Effector CD8-positive, alpha-beta T cell (primary cell): ENCODE results near the gene KCNC3.

Experiments used
- DNase-seq: peaks from one replicate; lab custom pipeline; 2025; lab: John Stamatoyannopoulos, UW

Gene KCNC3

DNA sequence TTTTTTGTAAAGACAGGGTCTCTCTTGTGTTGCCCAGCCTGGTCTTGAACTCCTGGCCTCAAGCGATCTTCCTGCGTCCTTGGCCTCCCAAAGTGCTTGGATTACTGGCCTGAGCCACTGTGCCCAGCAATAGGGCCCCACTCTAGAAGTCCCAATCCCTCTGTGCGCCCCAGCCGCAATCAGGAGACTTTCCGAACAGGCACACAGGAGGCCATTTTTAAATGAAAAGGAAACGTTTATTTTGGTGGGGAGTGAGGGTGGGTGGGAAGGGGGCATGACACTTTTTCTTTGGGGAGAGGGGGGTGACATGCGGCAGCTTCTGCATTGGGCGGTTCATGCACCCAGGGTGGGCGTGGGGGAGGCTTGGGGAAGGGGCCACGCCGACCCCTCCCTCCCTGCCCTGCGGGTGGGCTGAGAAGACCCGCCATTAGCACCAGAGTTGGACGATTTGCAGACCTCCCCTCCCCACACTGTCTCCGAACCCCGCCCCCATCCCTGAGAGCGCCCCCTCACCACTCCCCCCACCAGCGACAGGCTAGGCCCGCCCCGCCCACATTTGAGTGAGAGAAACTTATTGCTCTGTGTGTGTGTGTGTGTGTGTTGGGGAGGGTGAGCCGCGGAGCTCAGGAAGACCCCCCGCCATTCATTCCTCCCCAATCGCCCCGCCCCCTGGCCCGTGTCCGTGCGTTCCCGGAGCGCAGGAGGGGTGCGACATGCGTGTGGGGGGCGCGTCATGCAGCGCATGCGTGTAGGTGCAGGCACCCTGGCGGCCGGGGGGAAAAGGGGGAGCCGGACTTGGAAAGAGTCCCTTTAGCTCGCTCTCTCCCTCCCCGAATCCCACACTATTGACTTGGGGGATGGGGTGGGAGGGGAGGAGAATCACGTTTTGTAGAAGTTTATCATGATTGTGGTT lies 17.2 kb downstream of the KCNC3 start:
- no peak for DNase-seq

DNA sequence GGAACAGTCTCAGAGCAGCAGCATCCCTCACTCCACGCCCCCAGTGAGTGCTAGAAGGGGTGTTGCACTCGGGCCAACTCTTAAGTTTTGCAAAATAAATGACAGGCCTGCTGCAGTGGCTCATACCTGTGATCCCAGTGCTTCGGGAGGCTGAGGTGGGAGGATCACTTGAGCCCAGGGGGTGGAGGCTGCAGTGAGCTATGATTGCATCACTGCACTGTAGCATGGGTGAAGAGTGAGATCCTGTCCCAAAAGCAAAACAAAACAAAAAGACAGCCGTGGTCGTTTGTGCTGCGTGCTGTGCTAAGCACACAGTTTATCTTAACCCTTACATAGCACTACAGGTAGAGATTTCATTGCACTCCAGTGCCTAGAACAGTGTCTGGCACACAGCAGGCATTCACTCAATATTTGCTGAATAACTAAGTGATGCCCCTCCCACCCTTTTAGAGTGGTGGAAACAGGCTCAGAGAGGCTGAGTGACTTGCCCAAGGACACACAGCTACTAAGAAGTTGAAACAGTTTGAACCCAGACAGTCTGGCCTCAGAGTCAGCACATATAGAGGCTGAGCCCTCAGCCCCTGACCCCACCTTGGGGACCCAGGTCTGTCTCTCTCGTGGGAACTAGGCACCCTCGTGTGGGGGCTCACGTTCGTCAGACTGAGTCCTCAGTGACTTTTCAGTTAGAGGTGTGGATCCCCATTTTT lies 18.3 kb downstream of the KCNC3 start:
- no peak for DNase-seq

DNA sequence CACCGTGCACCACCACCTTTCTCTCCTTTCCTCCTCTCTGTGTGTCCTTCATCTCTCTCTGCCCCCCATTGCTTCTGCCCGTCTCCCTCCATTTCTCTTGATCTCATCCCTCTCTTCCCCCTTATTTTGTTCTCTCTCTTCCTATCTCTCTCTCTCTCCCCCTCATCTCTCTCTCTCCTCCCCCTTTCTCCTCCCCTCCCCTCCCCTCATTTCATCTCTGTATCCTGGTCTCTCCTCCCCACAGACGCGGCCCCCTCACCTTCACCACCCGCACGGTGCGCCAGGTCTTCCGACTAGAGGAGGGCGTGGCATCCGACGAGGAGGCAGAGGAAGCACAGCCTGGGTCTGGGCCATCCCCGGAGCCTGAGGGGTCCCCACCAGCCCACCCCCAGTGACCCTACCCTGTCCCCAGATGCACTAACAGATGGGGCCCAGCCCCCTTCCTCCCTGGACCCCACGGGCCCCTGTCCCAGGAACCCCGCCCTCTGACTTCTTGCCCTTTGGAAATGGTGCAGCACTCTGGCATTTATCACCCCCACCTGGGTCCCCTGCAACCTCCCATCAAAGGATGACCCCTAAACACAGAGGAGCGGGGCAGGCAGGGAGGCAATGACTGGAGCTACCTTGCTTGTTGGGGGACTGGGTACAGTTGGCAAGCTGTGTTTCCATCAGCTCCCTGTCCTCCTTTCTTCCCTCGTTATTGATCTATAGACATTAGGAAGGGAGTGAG lies 19.6 kb downstream of the KCNC3 start:
- DNase-seq, result no peak

- DNase-seq, result no peak
Observed at GRCh38 chr19:50308991-50309390, 20.2 kb downstream of the KCNC3 start.

DNA sequence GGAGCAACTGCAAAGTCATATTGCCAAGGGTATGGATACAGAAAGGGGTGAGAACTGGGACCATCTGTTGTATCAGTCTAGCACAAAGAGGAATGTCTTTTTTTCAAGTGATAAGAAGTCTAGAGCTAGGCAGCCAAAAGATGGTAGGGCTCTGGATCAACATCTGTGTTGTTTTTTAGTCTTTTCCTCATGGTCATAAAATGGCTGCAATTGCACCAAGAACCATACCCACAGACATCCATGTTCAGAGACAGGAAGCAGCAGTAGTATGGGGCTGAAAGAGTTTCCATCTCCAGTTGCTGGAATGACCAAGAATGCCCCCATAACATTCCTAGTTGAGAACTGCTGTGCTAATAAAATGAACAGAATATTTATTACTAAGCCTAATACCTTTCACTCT lies 25.6 kb downstream of the KCNC3 start:
- DNase-seq, result no peak

- no peak for DNase-seq
Observed at GRCh38 chr19:50301607-50301971, 27.6 kb downstream of the KCNC3 start.

DNA sequence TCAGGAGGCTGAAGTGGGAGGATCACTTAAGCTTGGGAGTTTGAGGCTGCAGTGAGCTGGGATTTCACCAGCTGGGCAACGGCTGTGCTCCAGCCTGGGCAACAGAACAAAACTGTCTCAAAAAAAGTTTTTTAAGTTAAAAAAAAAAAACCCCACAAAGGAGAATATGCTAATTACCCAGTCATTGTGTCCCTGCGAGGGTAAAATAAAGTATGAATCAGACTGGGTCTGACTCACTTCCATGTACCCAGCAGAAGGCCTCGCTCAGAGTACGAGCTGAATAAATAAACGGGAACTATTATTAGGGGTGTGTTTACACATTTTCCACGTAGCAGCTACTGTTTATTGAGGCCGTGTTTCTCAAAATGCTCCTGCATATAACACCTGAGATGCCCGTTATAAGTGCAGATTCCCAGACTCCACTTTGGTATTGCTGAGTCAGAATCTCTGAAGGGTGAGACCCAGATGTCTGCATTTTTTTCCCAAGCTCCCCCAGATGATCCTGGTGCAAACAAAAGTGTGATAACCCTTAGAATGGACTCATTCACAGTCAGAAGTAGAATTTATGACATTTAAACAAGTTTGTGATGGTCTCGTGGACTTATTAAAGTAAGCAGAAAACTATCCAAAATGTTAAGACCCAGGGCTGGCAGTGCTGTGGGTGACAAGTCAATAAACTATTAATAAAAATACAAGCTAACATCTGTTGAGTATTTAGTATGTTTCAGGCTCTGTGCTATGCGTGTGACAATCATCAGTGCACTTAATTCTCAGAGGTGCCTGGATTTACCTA lies 28.2 kb downstream of the KCNC3 start:
- DNase-seq, result no peak

DNA sequence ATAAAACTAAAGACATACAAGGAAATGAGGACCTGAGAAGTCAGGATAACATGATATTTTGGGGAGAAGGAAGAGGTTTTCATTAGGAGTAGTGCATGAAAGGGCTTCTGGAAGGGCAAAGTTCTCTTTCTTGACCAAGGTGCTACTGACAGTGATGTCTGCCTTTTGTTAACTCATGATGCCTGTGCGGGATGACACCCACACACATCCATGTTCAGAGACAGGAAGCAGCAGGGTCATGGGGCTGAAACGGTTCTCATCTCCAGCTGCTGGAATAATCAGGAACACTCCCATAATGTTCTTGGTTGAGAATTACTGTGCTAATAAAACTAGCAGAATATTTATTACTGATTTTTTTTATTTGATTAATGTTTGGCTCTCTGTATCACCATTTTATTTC lies 29.1 kb downstream of the KCNC3 start:
- no peak for DNase-seq

DNA sequence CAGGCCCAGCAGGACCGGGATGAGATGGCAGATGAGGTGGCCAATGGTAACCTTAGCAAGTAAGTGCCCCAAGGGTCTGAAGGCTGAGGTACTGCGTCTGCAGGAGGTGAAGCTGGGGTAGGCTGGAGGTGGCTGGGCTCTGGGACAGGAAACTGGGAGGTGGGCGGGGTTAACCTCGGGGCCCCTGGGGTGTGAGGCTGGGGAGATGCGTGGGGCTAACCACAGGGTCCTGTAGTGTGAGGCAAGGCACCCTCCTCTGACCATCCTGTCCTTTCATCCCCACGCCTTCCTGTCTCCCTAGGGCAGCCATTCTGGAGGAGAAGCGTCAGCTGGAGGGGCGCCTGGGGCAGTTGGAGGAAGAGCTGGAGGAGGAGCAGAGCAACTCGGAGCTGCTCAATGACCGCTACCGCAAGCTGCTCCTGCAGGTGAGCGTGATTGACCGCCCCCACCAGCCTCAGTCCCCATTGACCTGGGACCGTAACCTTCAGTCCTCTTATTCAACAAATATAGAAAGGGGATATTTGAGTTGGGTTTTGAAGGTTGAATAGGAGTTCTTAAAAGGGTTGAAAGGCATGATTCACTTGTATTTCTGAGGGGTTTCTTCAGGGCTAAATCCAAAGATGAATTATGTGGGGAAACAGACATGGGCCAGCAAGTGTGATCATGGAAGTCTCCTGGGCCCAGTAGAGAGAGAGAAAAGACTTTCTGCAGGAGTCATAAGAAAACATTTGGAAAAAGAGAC lies 35.7 kb downstream of the KCNC3 start:
- no peak for DNase-seq

GRCh38 chr19:50292216-50292827 lies 36.9 kb downstream of the KCNC3 start:
- DNase-seq, result no peak

DNA sequence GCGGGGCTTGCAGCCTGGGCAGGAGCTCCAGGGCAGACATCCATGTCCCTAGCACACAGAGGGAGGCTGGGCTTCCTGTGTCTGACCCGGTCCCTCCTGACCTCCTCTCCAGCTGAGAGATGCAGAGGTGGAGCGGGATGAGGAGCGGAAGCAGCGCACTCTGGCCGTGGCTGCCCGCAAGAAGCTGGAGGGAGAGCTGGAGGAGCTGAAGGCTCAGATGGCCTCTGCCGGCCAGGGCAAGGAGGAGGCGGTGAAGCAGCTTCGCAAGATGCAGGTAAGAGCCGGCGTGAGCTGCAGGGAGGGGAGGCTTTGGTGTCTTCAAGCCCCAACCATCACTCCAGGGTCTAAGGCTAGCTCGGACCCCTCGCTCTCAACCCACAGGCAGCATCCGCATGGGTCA lies 38.4 kb downstream of the KCNC3 start:
- no peak for DNase-seq

GRCh38 chr19:50290011-50290410 lies 39.2 kb downstream of the KCNC3 start:
- DNase-seq, result no peak

DNA sequence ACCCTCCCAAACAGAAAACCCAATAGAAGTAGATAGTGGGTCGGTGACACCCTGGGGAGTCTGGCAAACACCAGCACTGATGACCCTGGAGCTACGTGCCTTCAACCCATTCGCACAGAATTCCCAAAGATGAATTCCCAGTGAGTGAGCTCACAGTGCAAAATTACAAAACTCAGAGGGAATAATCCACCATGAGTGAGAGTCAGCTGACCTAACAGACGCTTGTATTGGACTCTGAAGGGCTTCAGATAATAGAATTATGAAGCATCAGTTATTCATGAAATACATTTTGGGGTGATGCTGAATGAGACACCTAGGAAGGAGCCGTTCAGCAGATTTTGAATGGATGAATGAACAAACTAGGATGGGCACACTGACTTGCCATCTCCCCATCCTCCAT lies 40.2 kb downstream of the KCNC3 start:
- no peak for DNase-seq

DNA sequence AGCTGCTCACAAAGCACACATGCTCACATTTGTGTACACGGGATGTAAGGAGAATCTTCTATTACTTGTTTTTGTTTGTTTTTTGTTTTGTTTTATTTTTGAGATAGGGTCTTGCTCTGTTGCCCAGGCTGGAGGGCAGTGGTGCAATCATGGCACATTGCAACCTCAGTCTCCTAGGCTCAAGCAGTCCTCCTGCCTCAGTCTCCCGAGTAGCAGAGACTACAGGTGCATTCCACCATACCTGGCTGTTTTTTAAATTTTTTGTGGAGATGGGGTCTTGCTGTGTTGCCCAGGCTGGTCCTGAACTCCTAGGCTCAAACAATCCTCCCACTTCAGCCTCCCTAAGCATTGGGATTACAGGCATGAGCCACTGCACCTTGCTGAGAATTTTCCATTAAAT lies 41.8 kb downstream of the KCNC3 start:
- DNase-seq, result no peak

- DNase-seq, result no peak
Observed at GRCh38 chr19:50286443-50286842, 42.7 kb downstream of the KCNC3 start.

GRCh38 chr19:50285833-50286232 lies 43.3 kb downstream of the KCNC3 start:
- DNase-seq, result no peak

- DNase-seq, result no peak
Observed at GRCh38 chr19:50281491-50281890, 47.7 kb downstream of the KCNC3 start.

- DNase-seq, result no peak
Observed at GRCh38 chr19:50280983-50281382, 48.2 kb downstream of the KCNC3 start.

GRCh38 chr19:50280074-50280473 lies 49.1 kb downstream of the KCNC3 start:
- DNase-seq, result no peak

DNA sequence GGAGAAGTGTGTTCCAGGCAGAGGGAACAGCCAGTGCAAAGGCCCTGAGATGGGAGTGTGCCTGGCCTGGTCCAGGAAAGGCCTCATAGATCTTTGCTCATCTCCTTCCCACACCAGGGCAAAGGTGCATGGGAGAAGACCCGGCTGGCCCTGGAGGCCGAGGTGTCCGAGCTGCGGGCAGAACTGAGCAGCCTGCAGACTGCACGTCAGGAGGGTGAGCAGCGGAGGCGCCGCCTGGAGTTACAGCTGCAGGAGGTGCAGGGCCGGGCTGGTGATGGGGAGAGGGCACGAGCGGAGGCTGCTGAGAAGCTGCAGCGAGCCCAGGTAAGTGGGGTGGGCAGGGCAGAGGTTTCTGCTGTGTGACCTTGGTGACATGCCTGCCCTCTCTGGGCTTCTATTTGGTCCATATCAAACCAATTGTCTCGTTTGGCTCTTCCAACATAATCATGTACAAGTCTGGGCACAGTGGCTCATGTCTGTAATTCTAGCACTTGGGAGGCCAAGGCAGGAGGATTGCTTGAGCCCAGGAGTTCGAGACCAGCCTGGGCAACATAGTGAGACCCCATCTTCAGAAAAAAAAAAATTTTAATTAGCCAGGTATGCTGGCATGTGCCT lies 51.1 kb downstream of the KCNC3 start:
- no peak for DNase-seq
